ENCODE results near the gene POTEJ.
"Not testable (repeated sequence)": the region's sequence is repeated elsewhere in the genome, so short reads cannot be mapped to it uniquely, and the experiment has no call there.

The POTEJ gene

DNA sequence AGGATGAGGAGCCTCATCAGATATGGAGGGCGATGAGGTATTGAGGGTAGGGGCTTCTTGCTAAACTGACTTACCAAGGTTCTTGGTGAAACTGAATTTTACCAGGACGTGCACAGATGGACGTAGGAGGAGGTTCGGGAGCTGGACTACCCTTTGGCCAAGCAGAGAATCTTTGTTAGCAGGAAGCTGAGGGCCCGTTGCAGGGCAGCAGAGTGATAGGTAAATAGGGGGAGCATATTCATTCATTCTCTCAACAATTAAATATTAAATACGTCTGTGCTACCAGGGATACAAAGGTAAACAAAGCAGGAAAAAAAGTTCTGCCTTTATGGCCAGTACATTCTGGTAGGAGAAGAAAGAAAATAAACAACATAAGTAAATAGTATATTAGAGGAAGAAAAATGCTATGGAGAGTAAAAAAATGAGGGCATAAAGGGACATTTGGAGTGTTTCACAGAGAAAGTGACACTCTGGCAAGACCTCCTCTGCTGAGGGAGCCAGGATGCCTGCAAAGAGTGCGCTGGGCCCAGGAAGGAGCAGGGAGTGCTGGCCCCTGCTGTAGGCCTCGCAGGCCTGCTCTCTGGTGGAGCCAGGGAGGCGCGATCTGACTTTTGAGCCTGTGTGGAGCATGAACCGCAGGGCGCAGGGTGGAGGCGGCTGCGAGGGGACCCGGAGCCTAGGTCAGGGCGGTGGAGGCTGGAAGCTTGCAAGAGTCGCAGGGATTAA lies 2.8 kb upstream of the POTEJ start:
- not testable (repeated sequence) for DNase-seq

DNA sequence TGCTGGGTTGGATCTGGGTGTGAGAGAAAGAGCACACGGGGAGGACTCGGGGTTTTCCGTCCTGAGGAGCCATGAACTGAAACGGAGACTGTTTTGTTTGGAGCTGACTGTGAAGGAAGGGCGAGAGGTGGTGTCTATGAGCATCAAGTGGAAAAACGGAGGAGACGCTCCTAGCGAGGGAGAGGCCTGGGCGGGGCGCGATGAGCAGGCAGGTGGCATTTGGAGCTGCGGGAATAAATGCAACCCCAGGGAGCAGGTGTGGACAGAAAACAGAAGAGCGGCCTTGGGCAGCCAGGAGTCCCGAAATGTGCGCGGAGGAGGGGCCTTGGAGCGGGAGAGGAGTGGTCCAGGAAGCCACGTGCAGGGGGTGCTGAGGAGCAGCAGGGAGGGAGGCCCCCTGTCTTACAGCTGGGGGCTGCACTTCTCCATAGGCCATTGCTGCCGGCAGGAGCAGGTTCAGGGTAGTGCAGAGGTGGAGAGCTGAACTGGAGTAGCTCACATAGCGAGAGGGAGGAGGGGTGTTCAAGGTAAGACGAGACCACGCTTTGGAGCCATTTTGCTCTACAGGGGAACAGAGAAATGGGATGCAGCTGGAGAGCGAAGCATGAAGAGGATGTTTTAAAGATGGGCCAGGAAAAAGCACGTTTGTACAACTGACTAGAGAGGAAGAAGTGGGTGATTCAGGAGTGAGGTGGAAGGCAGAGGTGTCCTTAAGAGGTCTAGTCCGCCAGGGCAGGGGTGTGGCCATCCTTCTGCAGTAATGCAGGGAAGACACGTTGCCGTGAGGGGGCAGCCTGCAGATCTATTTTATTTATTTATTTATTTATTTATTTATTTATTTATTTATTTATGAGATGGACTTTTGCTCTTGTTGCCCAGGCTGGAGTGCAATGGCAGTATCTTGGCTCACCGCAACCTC lies 2.0 kb upstream of the POTEJ start:
- DNase-seq: not testable (repeated sequence)

DNA sequence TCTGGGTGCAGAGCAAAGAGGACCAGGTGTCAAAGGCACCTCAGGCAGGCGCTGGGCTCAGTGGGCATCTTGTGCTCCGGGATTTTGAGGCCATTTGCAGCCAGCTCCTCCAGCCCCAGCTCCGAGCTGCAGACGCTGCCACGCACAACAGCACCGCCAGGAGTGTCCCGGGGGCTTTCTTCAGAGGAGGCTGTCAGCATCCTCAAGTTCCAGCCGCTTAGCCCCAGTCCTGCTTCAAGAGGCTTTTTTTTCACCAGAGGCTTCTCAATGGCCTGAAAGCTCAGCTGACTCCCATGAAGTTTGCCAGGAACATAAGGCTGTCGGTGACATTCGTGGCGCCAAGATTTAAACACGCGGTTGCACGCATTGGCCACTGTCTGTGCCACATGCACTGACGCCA lies 754 bp upstream of the POTEJ start:
- DNase-seq: not testable (repeated sequence)

DNA sequence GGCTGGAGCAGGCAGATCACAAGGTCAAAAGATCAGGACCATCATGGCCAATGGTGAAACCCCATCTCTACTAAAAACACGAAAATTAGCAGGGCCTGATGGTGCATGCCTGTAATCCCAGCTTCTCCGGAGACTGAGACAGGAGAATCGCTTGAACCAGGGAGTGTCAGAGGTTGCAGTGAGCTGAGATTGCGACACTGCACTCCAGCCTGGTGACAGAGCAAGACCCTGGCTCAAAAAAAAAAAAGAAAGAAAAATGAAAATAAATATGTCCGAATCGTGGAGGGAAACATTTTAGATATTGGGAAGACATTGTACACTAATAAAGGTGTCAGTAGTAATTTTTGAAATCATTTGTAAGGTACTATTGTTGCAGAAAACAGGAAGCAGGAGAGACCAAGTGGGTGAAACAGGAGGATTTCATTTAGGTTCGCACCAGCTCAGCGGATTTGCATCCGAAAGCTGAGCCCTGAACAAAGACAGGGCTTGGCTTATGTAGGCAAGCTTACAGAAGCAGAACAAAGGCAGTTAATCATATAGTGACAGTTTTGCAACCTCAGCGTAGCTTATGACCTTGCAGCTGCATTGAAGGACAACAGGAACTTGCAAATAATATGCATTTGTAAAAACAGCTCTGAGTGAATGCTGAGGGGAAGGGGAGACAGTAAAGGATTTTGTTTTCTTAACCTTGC lies 17.7 kb downstream of the POTEJ start:
- not testable (repeated sequence) for DNase-seq

DNA sequence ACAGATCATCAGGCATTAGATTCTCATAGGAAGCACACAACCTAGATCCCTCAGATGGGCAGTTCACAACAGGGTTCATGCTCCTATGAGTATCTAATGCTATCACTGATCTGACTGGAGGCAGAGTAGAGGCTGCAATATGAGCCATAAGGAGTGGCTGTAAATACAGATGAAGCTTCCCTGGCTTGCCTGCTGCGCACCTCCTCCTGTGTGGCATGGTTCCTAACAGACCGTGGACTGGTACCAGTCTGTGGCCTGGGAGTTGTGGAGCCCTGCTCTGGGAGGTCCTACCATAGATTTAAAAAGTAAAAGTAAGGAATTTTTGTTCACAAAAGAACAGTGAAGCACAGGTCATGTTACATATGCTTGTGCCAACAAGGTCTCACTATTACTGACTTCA lies 27.7 kb downstream of the POTEJ start:
- not testable (repeated sequence) for DNase-seq

DNA sequence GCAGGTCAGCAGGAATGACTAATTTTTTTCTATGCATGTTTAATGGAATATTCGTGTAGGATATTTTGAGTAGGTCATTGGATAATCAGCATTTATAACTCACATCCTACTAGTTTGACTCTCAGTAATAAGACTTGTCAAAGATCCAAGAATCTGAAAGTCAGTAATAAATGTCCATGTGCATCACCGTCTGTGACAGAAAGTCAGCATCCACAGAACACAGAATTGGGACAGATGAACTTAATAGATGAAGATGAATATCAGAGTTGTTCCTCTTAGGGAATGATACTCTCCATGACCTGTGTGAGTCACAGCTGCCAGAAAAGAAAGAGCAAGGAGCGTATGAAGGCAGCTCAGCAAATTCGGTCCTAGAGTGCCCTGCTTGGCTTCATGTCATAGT lies 30.4 kb downstream of the POTEJ start:
- not testable (repeated sequence) for DNase-seq

DNA sequence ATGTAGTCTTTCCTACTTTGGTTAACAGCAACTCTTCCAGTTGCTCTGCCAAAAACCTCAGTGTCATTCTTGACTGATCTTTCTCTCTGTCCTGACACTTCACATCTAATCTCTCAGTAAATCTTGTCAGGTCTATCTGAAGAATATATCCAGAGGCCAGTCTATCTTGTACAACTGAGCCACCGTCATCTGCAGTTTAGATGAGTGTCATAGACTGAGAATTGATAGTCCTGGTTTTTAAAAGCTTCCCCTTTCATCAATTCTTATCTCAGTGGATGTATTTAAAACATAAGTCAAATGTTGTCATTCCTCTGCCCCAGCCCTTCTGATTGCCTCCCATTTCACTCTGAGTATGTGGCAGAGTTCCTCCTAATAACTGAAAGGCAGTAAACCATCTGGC lies 38.0 kb downstream of the POTEJ start:
- DNase-seq: not testable (repeated sequence)

DNA sequence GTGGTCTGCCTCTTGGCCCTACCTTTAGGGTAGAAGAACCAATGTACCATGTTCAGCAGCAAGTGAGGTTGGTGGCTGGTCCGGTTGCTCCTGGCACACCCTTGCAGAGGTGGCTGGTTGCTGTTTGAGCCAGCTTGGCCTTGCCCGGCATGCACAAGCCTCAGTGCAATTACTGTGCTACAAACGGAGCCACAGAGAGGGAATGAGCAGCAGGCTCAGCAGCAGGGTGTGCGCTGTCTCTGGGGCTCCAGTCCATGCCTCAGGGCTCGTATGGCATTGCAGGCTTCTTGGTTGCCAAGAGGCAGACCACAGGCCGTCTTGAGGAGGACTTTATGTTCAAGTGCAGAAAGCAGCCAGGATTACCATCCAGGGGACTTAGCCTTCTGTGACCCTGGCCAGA lies 53.3 kb downstream of the POTEJ start:
- DNase-seq: not testable (repeated sequence)

DNA sequence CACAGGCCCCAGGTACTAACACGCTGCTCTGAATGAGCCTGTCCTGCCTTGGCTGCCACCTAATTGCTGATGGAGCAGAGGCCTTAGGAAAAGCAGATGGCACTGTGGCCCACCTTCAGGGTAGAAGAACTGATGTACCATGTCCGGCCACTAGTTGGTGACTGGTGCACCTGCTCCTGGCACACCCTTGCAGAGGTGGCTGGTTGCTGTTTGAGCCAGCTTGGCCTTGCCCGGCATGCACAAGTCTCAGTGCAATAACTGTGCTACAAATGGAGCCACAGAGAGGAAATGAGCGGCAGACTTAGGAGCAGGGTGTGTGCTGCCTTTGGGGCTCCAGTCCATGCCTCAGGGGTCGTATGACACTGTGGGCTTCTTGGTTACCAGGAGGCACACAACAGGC lies 54.4 kb downstream of the POTEJ start:
- not testable (repeated sequence) for DNase-seq

DNA sequence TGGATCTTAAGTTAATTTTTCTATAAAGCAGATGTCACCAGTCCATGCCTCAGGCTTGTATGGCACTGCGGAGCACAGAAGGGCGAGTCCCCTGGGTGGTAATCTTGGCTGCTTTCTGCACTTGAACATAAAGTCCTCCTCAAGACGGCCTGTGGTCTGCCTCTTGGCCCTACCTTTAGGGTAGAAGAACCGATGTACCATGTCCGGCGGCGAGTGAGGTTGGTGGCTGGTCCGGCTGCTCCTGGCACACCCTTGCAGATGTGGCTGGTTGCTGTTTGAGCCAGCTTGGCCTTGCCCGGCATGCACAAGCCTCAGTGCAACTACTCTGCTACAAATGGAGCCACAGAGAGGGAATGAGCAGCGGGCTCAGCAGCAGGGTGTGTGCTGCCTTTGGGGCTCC lies 56.3 kb downstream of the POTEJ start:
- DNase-seq: not testable (repeated sequence)

DNA sequence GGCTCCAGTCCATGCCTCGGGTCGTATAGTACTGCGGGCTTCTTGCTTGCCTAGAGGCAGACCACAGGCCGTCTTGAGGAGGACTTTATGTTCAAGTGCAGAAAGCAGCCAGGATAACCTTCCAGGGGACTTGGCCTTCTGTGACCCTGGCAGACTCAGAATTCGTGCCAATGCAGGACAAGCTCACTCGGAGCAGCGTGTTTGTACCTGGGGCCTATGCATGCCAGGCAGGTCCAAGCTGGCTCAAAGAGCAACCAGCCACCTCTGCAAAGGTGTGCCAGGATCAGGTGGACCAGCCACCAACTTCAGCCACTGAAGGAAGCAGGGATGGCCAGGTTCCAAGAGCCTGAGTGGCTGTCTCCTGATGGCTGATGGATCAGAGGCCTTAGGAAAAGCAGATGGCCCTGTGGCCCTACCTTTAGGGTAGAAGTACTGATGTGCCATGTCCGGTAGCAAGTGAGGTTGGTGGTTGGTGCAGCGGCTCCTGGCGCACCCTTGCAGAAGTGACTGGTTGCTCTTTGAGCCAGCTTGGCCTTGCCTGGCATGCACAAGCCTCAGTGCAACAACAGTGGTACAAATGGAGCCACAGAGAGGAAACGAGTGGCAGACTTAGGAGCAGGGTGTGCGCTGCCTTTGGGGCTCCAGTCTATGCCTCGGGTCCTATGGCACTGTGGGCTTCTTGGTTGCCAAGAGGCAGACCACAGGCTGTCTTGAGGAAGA lies 58.9 kb downstream of the POTEJ start:
- not testable (repeated sequence) for DNase-seq

DNA sequence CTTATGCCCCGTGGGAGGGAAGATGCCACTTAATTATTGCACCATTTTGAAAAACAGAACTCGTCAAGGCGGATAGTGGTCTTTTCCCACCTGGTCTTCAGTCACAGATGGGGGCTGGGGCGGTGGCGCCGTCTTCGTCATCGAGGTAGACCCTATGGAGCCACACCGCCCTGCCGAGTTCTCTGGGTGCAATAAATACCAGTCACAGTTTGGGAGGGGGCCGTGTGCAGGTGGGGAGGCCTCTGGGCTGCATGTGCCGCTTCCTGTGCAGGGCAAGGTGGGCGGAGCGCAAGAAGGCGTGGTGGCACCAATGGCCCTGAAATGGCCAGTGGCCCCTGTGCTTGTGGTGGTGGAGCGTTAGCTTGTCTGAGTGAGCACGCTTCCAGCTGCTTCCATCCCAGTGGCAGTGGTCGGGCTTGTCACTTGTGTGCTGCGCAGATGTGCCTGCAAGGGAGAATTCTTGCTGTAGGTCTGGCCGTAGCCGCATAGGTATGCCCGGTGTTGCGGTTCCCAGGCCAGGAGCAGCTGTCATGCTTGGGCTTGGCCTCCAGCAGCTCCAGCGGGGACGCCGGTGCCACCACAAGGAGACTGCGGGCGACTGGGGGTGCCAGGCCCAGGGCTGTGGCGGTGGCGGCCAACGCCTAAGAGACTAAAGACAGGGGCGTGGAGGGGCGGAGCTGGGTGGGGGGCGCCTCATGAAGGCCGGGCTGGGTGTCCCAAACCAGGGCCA lies 81.0 kb downstream of the POTEJ start:
- not testable (repeated sequence) for DNase-seq

DNA sequence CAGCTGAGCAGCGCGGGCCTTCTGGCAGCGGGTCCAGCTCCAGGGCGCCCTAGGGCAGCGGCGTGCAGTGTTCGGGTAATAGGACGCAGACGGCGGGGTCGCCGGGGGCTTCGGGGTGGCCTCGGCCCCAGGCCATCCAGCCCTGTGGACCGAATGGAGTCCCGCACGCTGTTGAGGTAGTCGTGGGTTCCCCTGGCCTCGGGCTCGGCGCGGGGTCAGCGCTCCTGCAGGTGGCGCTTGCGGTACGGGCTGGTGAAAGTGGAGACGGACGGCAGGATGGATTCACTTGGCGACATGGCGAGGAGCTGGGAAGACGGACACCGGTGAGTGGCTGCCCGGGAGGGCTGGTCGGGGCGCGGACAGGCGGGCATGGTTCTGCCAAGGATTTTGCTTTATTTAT lies 82.2 kb downstream of the POTEJ start:
- peak; percentile 29 for DNase-seq

DNA sequence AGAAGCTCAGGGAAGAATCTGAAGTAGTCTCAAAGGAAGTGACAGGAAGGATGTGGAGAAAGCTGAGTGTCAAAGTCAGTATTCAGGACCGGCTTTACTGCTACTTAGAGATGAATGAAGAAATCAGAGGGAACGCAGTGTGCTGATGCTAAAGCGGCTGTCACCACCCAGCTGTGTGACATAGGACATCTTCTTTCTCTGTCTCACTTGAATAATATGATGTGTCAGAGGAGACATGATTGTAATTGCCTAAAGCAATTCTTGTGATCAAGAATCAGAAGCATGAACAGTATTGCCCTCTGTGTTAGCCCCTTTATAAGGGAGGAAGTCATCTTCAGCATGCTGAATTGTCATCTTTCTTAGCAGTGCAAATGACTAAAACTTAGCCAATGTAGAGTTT lies 92.0 kb downstream of the POTEJ start:
- not testable (repeated sequence) for DNase-seq
